Large intestine (tissue), 3 donors: Measurements from ENCODE around the gene MAN2A1. TPM values are rescaled to one million over a fixed set of nuclear protein-coding genes. Genes with fewer than 3 reads are reported as not detected.

ENCODE experiments used
- DNase-seq, 2 donors: peaks; one replicate each; pipeline versions ENCODE4 v3.0.0 to v3.0.0-alpha.2; 2013
- H3K27ac ChIP-seq: one replicate; pipeline ENCODE4 v1.5.1; 2013; ENCODE audit warnings: low read length
- H3K27me3 ChIP-seq: 2 replicates; pipeline ENCODE4 v1.6.1; 2013; ENCODE audit warnings: low read length; ENCODE audit not compliant: control insufficient read depth, insufficient read depth
- H3K36me3 ChIP-seq: 2 replicates; pipeline ENCODE4 v1.6.1; 2013; ENCODE audit warnings: low read length; ENCODE audit not compliant: control insufficient read depth, insufficient read depth
- H3K4me1 ChIP-seq: one replicate; pipeline ENCODE4 v1.6.1; 2013; ENCODE audit warnings: low read length; ENCODE audit not compliant: control insufficient read depth, insufficient read depth
- H3K4me3 ChIP-seq: one replicate; pipeline ENCODE4 v1.5.1; 2013; ENCODE audit warnings: low read length
- H3K9me3 ChIP-seq: one replicate; pipeline ENCODE4 v1.6.1; 2013; ENCODE audit warnings: mild to moderate bottlenecking, low read depth, low read length, moderate library complexity; ENCODE audit not compliant: control insufficient read depth
- WGBS: methylation state at CpG from one replicate; pipeline ENCODE4 v1.1.5; 2013; ENCODE audit warnings: low lambda C conversion rate; ENCODE audit not compliant: insufficient coverage; 5-methylcytosine and 5-hydroxymethylcytosine counted together
- polyA plus RNA-seq: library from polyadenylated mRNA; unstranded; fragments of 120-200 nt; gene quantifications from one replicate; pipeline ENCODE4 v1.2.1, GENCODE V29; 2013

The MAN2A1 gene
- polyA plus RNA-seq, 1 donor = 100.0 TPM

- Histone ChIP-seq H3K36me3 (no peaks in the 10 kb centered on the region), H3K9me3 (no peaks in the 10 kb centered on the region), H3K4me3 (no peak overlapping the region), H3K27me3 (no peaks in the 10 kb centered on the region), H3K27ac (no peak overlapping the region), H3K4me1 (no peaks in the 10 kb centered on the region)
- DNase-seq = no peak
- WGBS = no CpG with 5 or more reads among the region's 3 CpGs
These were observed 36.0 kb upstream of the MAN2A1 start for GRCh38 chr5:109653561-109654239.

GRCh38 chr5:109654455-109654854 lies 35.3 kb upstream of the MAN2A1 start:
- H3K36me3 ChIP-seq = no peaks in the 10 kb centered on the region
- DNase-seq = no peak
- no CpG with 5 or more reads among the region's 6 CpGs for WGBS
- H3K4me3 ChIP-seq = no peak overlapping the region
- no peaks in the 10 kb centered on the region for H3K9me3 ChIP-seq
- H3K27ac ChIP-seq = no peak overlapping the region
- no peaks in the 10 kb centered on the region for H3K27me3 ChIP-seq
- no peaks in the 10 kb centered on the region for H3K4me1 ChIP-seq

GRCh38 chr5:109655841-109656240 lies 33.9 kb upstream of the MAN2A1 start:
- Histone ChIP-seq H3K9me3 (no peaks in the 10 kb centered on the region), H3K27me3 (no peaks in the 10 kb centered on the region), H3K36me3 (no peaks in the 10 kb centered on the region), H3K27ac (no peak overlapping the region), H3K4me3 (no peak overlapping the region), H3K4me1 (no peaks in the 10 kb centered on the region)
- no CpG with 5 or more reads among the region's 2 CpGs for WGBS
- DNase-seq = no peak

GRCh38 chr5:109656829-109657228 lies 32.9 kb upstream of the MAN2A1 start:
- WGBS = 90% methylated on average over 2 of the region's 4 CpGs
- Histone ChIP-seq H3K9me3 (no peaks in the 10 kb centered on the region), H3K4me3 (no peak overlapping the region), H3K27ac (no peak overlapping the region), H3K36me3 (no peaks in the 10 kb centered on the region), H3K27me3 (no peaks in the 10 kb centered on the region), H3K4me1 (no peaks in the 10 kb centered on the region)
- DNase-seq = no peak

GRCh38 chr5:109659901-109660300 lies 29.8 kb upstream of the MAN2A1 start:
- Histone ChIP-seq H3K27me3 (no peaks in the 10 kb centered on the region), H3K4me1 (no peaks in the 10 kb centered on the region), H3K36me3 (no peaks in the 10 kb centered on the region), H3K4me3 (no peak overlapping the region), H3K27ac (no peak overlapping the region), H3K9me3 (no peaks in the 10 kb centered on the region)
- no CpG with 5 or more reads among the region's 1 CpG for WGBS
- DNase-seq = no peak

- Histone ChIP-seq H3K36me3 (no peaks in the 10 kb centered on the region), H3K27me3 (no peaks in the 10 kb centered on the region), H3K4me3 (no peak overlapping the region), H3K27ac (no peak overlapping the region), H3K9me3 (no peaks in the 10 kb centered on the region), H3K4me1 (no peaks in the 10 kb centered on the region)
- WGBS = 67% methylated on average over 1 of the region's 5 CpGs
- DNase-seq = no peak
These were observed 29.4 kb upstream of the MAN2A1 start for GRCh38 chr5:109660301-109660700.

GRCh38 chr5:109668237-109668636 lies 21.5 kb upstream of the MAN2A1 start:
- 80% methylated on average over 2 of the region's 5 CpGs for WGBS
- H3K4me1 ChIP-seq = no peaks in the 10 kb centered on the region
- DNase-seq = no peak

GRCh38 chr5:109668668-109669422 lies 20.9 kb upstream of the MAN2A1 start:
- H3K4me3 ChIP-seq = no peak overlapping the region
- no peaks in the 10 kb centered on the region for H3K27me3 ChIP-seq
- no peak for DNase-seq
- H3K9me3 ChIP-seq = no peaks in the 10 kb centered on the region
- H3K36me3 ChIP-seq = no peaks in the 10 kb centered on the region
- no peak overlapping the region for H3K27ac ChIP-seq
- no CpG with 5 or more reads among the region's 4 CpGs for WGBS
- no peaks in the 10 kb centered on the region for H3K4me1 ChIP-seq

More at GRCh38 chr5:109668237-109668636, 21.5 kb upstream of the MAN2A1 start:
- no peak overlapping the region for H3K4me3 ChIP-seq
- no peaks in the 10 kb centered on the region for H3K36me3 ChIP-seq
- H3K9me3 ChIP-seq = no peaks in the 10 kb centered on the region
- H3K27ac ChIP-seq = no peak overlapping the region
- H3K27me3 ChIP-seq = no peaks in the 10 kb centered on the region

GRCh38 chr5:109669991-109670706 lies 19.6 kb upstream of the MAN2A1 start:
- no peaks in the 10 kb centered on the region for H3K4me1 ChIP-seq
- H3K9me3 ChIP-seq = no peaks in the 10 kb centered on the region
- H3K4me3 ChIP-seq = no peak overlapping the region
- no peak for DNase-seq
- no peaks in the 10 kb centered on the region for H3K36me3 ChIP-seq
- no peak overlapping the region for H3K27ac ChIP-seq
- WGBS = 67% methylated on average over 1 of the region's 1 CpG
- H3K27me3 ChIP-seq = no peaks in the 10 kb centered on the region

GRCh38 chr5:109671136-109671535 lies 18.6 kb upstream of the MAN2A1 start:
- no peak for DNase-seq
- H3K27ac ChIP-seq = no peak overlapping the region
- H3K9me3 ChIP-seq = no peaks in the 10 kb centered on the region
- H3K4me3 ChIP-seq = no peak overlapping the region
- no CpG with 5 or more reads among the region's 2 CpGs for WGBS
- H3K27me3 ChIP-seq = no peaks in the 10 kb centered on the region
- H3K4me1 ChIP-seq = no peaks in the 10 kb centered on the region
- H3K36me3 ChIP-seq = no peaks in the 10 kb centered on the region
